GM23338 (cell line): ENCODE measurements around the gene BCL2L12. TPM values are rescaled to one million over a fixed set of nuclear protein-coding genes. Genes with fewer than 3 reads are reported as not detected.

ENCODE experiments used
- ATAC-seq: fragments of 200-7000 bp; cut with Tn5 transposase; 3 replicates; pipeline ENCODE4 v1.9.1; 2020
- DNase-seq: peaks from one replicate; pipeline ENCODE4 v3.0.0-alpha.2; 2015; ENCODE audit warnings: low spot score
- H2AFZ ChIP-seq: fragments of 200-600 bp; sonication (generic); 2 replicates; pipeline ENCODE4 v1.8.0; 2016; ENCODE audit warnings: antibody characterized with exemption, mild to moderate bottlenecking, moderate library complexity
- H3F3A ChIP-seq: fragments of 200-600 bp; sonication (generic); replicated peaks from 2 replicates; pipeline ENCODE4 v1.8.0; 2017; ENCODE audit warnings: antibody characterized with exemption, mixed run types, low read depth
- H3K27ac ChIP-seq: fragments of 200-600 bp; sonication (generic); 2 replicates; pipeline ENCODE4 v1.6.1; 2016; ENCODE audit warnings: low read depth
- H3K27me3 ChIP-seq: fragments of 200-600 bp; sonication (generic); 2 replicates; pipeline ENCODE4 v1.8.0; 2016; ENCODE audit warnings: mild to moderate bottlenecking, mixed run types, moderate library complexity; ENCODE audit not compliant: insufficient read depth
- H3K36me3 ChIP-seq: fragments of 200-600 bp; sonication (generic); 2 replicates; pipeline ENCODE4 v1.8.0; 2016; ENCODE audit warnings: mild to moderate bottlenecking; ENCODE audit not compliant: insufficient read depth
- H3K4me1 ChIP-seq: fragments of 200-600 bp; sonication (generic); 2 replicates; pipeline ENCODE4 v1.8.0; 2016; ENCODE audit warnings: mild to moderate bottlenecking, moderate library complexity; ENCODE audit not compliant: insufficient read depth
- H3K4me2 ChIP-seq: fragments of 200-600 bp; sonication (generic); 2 replicates; pipeline ENCODE4 v1.7.1; 2017; ENCODE audit warnings: mixed run types
- H3K4me3 ChIP-seq: fragments of 200-600 bp; sonication (generic); 2 replicates; pipeline ENCODE4 v1.6.1; 2016; ENCODE audit warnings: mixed run types
- H3K79me2 ChIP-seq: fragments of 200-600 bp; sonication (generic); replicated peaks from 2 replicates; pipeline ENCODE4 v1.8.0; 2017; ENCODE audit warnings: mild to moderate bottlenecking; ENCODE audit not compliant: insufficient read depth
- H3K9me2 ChIP-seq: fragments of 200-600 bp; sonication (generic); 2 replicates; pipeline ENCODE4 v1.8.0; 2017; ENCODE audit not compliant: insufficient read depth
- H4K20me1 ChIP-seq: fragments of 200-600 bp; sonication (generic); replicated peaks from 2 replicates; pipeline ENCODE4 v1.8.0; 2017; ENCODE audit warnings: mild to moderate bottlenecking; ENCODE audit not compliant: insufficient read depth
- H3K27ac Mint-ChIP-seq: 2 replicates; pipeline ENCODE4 v1.8.0; 2020; ENCODE audit warnings: inconsistent platforms, mild to moderate bottlenecking, moderate library complexity, mixed read lengths
- H3K27me3 Mint-ChIP-seq: 3 replicates; pipeline ENCODE4 v1.8.0; 2022; ENCODE audit warnings: low read depth, mild to moderate bottlenecking, moderate library complexity, mixed read lengths, inconsistent platforms; ENCODE audit not compliant: insufficient read depth, poor library complexity
- H3K36me3 Mint-ChIP-seq: 3 replicates; pipeline ENCODE4 v1.8.0; 2021; ENCODE audit warnings: low read depth, mild to moderate bottlenecking, inconsistent platforms, moderate library complexity, mixed read lengths
- H3K4me1 Mint-ChIP-seq: 3 replicates; pipeline ENCODE4 v1.8.0; 2020; ENCODE audit warnings: mild to moderate bottlenecking, inconsistent platforms, mixed read lengths
- H3K4me3 Mint-ChIP-seq: 3 replicates; pipeline ENCODE4 v1.8.0; 2021; ENCODE audit warnings: moderate library complexity, mild to moderate bottlenecking, inconsistent platforms, mixed read lengths
- H3K9me3 Mint-ChIP-seq: 3 replicates; pipeline ENCODE4 v1.8.0; 2020; ENCODE audit warnings: moderate library complexity, mild to moderate bottlenecking, inconsistent platforms, mixed read lengths
- CTCF ChIP-seq, 2 experiments: fragments of 200-600 bp in 1 of 2; sonication (generic) in 1 of 2; conservative IDR thresholded peaks; 2 replicates each; pipeline versions ENCODE4 v1.5.1 to v1.6.1; 2016 to 2017; ENCODE audit warnings: antibody characterized with exemption in 2 of 2, low read depth in 2 of 2, mild to moderate bottlenecking in 2 of 2, moderate library complexity in 1 of 2
- ETS1 ChIP-seq: IDR thresholded peaks from 2 replicates; pipeline ENCODE4 v1.6.1; 2016; ENCODE audit warnings: antibody characterized with exemption
- EZH2phosphoT487 ChIP-seq: fragments of 200-600 bp; sonication (generic); IDR thresholded peaks from one replicate; pipeline ENCODE4 v1.8.1; 2018; ENCODE audit warnings: antibody characterized with exemption; ENCODE audit not compliant: unreplicated experiment
- JUNB ChIP-seq: IDR thresholded peaks from one replicate; pipeline ENCODE4 v1.6.1; 2016; ENCODE audit warnings: antibody characterized with exemption; ENCODE audit not compliant: unreplicated experiment
- NANOG ChIP-seq: IDR thresholded peaks from 2 replicates; pipeline ENCODE4 v1.6.1; 2016; ENCODE audit warnings: antibody characterized with exemption, borderline replicate concordance
- STAT1 ChIP-seq: IDR thresholded peaks from one replicate; pipeline ENCODE4 v1.6.1; 2016; ENCODE audit warnings: antibody characterized with exemption; ENCODE audit not compliant: unreplicated experiment
- ZNF114 ChIP-seq: fragments of 250-450 bp; sonication (Bioruptor Pico); IDR thresholded peaks from 2 replicates; pipeline ENCODE4 v1.5.0; 2020; ENCODE audit warnings: mild to moderate bottlenecking, moderate library complexity
- ZNF331 ChIP-seq: fragments of 250-450 bp; sonication (Bioruptor Pico); IDR thresholded peaks from 2 replicates; pipeline ENCODE4 v1.5.0; 2020; ENCODE audit warnings: low read depth, mild to moderate bottlenecking, moderate library complexity
- ZNF462 ChIP-seq: fragments of 250-450 bp; sonication (Bioruptor Pico); IDR thresholded peaks from 2 replicates; pipeline ENCODE4 v1.5.0; 2020; ENCODE audit warnings: mild to moderate bottlenecking, moderate library complexity
- polyA plus RNA-seq: library from polyadenylated mRNA; unstranded; fragments of >200 nt; fragmentation: Nextera tagmentation; extraction: Ambion mirVana; gene quantifications from 2 replicates; pipeline ENCODE4 v1.2.1, GENCODE V29; 2016
- total RNA-seq: library from RNA; depleted of rRNA; stranded (reverse); fragments of >200 nt; shearing (Covaris generic); gene quantifications from 2 replicates; pipeline ENCODE4 v1.2.3, GENCODE V29; 2014

The BCL2L12 gene
- total and polyA plus RNA-seq, 2 experiments from 2014 or later: 61.3 to 102 TPM

GRCh38 chr19:49713236-49713845 is 47.6 kb downstream of the BCL2L12 start:
- H3K4me3 ChIP-seq: no peak overlapping the region
- no peak overlapping the region for H3K27ac ChIP-seq
- no peaks in the 10 kb centered on the region for H3K9me2 ChIP-seq
- Mint-ChIP-seq H3K27me3 (peaks cover 16% of the 10 kb centered on the region), H3K4me3 (no peak overlapping the region), H3K27ac (no peak overlapping the region), H3K36me3 (peaks cover 52% of the 10 kb centered on the region), H3K4me1 (peaks cover 7% of the 10 kb centered on the region; the same call in 2 of the 3 replicates), H3K9me3 (no peaks in the 10 kb centered on the region)
- H3K27me3 ChIP-seq: no peaks in the 10 kb centered on the region
- H3K4me1 ChIP-seq: peaks cover 3% of the 10 kb centered on the region; the same call in 1 of the 2 replicates
- no peaks in the 10 kb centered on the region for H4K20me1 ChIP-seq
- DNase-seq (no peak), ATAC-seq (no peak)
- 0 out of 2 replicates have a peak, but pooled peaks cover under 1% of the 10 kb centered on the region for H3F3A ChIP-seq
- no peak overlapping the region for H2AFZ ChIP-seq
- H3K36me3 ChIP-seq: peaks cover 7% of the 10 kb centered on the region; the same call in 1 of the 2 replicates
- no peaks in the 10 kb centered on the region for H3K79me2 ChIP-seq
- no peak for TF ChIP-seq ZNF462 (CRISPR knock-in tag)
- TF ChIP-seq CTCF (conservative IDR thresholded peaks at IDR 0.05; ENCODE audit: low read depth in 2 of 2): no peak
- no peak for TF ChIP-seq ETS1
- no peak for TF ChIP-seq EZH2phosphoT487
- TF ChIP-seq JUNB: no peak
- TF ChIP-seq NANOG: no peak
- no peak for TF ChIP-seq STAT1
- no peak for TF ChIP-seq ZNF331 (CRISPR knock-in tag)
- no peak for TF ChIP-seq ZNF114 (CRISPR knock-in tag)
- H3K4me2 ChIP-seq: no peak overlapping the region
